ENCODE results near the gene EMILIN3.

- TF ChIP-seq CTCF (IDR thresholded peaks at IDR 0.05; ENCODE audit: extremely low read depth in 1 of 2, insufficient read depth in 1 of 2, low read depth in 1 of 2, low read length in 2 of 2) (no peak), EZH2 (IDR thresholded peaks at IDR 0.05; ENCODE audit: borderline replicate concordance, low read depth, low read length, severe bottlenecking) (no peak), POLR2A (IDR thresholded peaks at IDR 0.05; ENCODE audit: low read depth, low read length) (no peak)
- TF ChIP-seq, protein P1, sequence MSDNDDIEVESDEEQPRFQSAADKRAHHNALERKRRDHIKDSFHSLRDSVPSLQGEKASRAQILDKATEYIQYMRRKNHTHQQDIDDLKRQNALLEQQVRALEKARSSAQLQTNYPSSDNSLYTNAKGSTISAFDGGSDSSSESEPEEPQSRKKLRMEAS (IDR thresholded peaks at IDR 0.05; ENCODE audit: insufficient read depth, insufficient read length), result no peak
Measured at GRCh38 chr20:41358230-41358629, 8.4 kb downstream of the EMILIN3 start.
